Keratinocyte (primary cell): Measurements from ENCODE around the gene TRAPPC2L.

Source experiments
- CTCF ChIP-seq, 3 experiments: IDR thresholded peaks in 1 of 3; conservative IDR thresholded peaks in 1 of 3; optimal IDR thresholded peaks in 1 of 3; 2 replicates in 2 of 3; 3 replicates in 1 of 3; pipeline versions ENCODE3 to v1.5.1; 2011; ENCODE audit warnings: low read length in 3 of 3, mild to moderate bottlenecking in 3 of 3, moderate library complexity in 2 of 3, control low read depth in 1 of 3, inconsistent platforms in 1 of 3; ENCODE audit not compliant: insufficient read depth in 2 of 3; ENCODE audit errors: extremely low read depth in 1 of 3
- EZH2 ChIP-seq: IDR thresholded peaks from one replicate; pipeline ENCODE4 v1.6.1; 2012; ENCODE audit warnings: inconsistent platforms, mild to moderate bottlenecking, low read length, moderate library complexity

GRCh38 chr16:88839745-88840599 lies 17.0 kb upstream of the TRAPPC2L start:
- no peak for TF ChIP-seq CTCF (optimal IDR thresholded peaks at IDR 0.05 in 1 of 3, IDR thresholded peaks at IDR 0.05 in 1 of 3, conservative IDR thresholded peaks at IDR 0.05 in 1 of 3; ENCODE audit: extremely low read depth in 1 of 3, insufficient read depth in 2 of 3, low read length in 3 of 3)
- no peak for TF ChIP-seq EZH2
